Heart left ventricle (tissue), 13 donors: Measurements from ENCODE around the gene MSGN1.

Experiments
- CTCF ChIP-seq, 12 donors: fragments of 200-600 bp; sonication (generic) in 4 of 12; IDR thresholded peaks; one replicate each; pipeline versions ENCODE4 v1.5.0 to v1.8.0; 2018 to 2022; ENCODE audit warnings: antibody characterized with exemption in 12 of 12, mild to moderate bottlenecking in 5 of 12
- POLR2A ChIP-seq, 2 donors: fragments of 450-650 bp; IDR thresholded peaks; one replicate each; pipeline ENCODE4 v1.6.1; 2017; ENCODE audit warnings: antibody characterized with exemption in 2 of 2, mild to moderate bottlenecking in 2 of 2, moderate library complexity in 2 of 2
- donor health status: ischemic (EF 13 %, LVEDD 7.1; RV severe dilation, severe dysfunction).
- donor health status: DM: no; HTN: yes; CAD: no.
- donor health status: DM: no; HTN: no; CAD: no.
- donor health status: ischemic (EF 25% LVEDD 6.9; RV normal size, moderate dysfunction).
- donor health status: ischemic (EF 25% LVEDD 5.7; RV mildly dilated, moderate dysfunction).
- donor health status: ischemic (EF 35%, LVEDD 5.7; RV mildly dilated, moderate dysfunction).
- donor health status: nonischemic (EF 11% LVEDD 7.7; RV severe dilation, severe dysfunction).
- donor health status: DM: yes; HTN: yes; CAD: no.
- donor health status: PGD.
- donor health status: ischemic (EF 29% LVEDD 5.4; RV normal size, mild dysfunction).
- donor health status: nonischemic (EF 23%, LVEDD 6.1; RV moderate dilation, normal function).

GRCh38 chr2:17786727-17787126, 29.5 kb upstream of the MSGN1 start:
- TF ChIP-seq CTCF (IDR thresholded peaks at IDR 0.05) (no peak), POLR2A (IDR thresholded peaks at IDR 0.05) (no peak)
